Stimulated activated CD4-positive, alpha-beta T cell treated with anti-CD3 and anti-CD28 coated beads, TNF-alpha, amount 100 ng/mL, for 1 hour (primary cell): ENCODE data around the gene AGER.
"Not testable (repeated sequence)": the region's sequence is repeated elsewhere in the genome, so short reads cannot be mapped to it uniquely, and the experiment has no call there.

Experiments
- DNase-seq, 3 donors: peaks; one replicate each; pipeline ENCODE4 v3.0.0-alpha.2; 2020; ENCODE audit warnings: low read depth in 3 of 3, low spot score in 1 of 3

The AGER gene

GRCh38 chr6:32200711-32201475 lies 16.8 kb upstream of the AGER start:
- DNase-seq: no peak

GRCh38 chr6:32198866-32199265 lies 14.8 kb upstream of the AGER start:
- no peak for DNase-seq

- DNase-seq: no peak
Measured at GRCh38 chr6:32198345-32198696, 14.3 kb upstream of the AGER start.

- no peak for DNase-seq
Measured at GRCh38 chr6:32196682-32197616, 12.9 kb upstream of the AGER start.

GRCh38 chr6:32195902-32196681 lies 12.0 kb upstream of the AGER start:
- DNase-seq: no peak

GRCh38 chr6:32195652-32195901 lies 11.5 kb upstream of the AGER start:
- peak; percentile 99 to 100 (median 100) for DNase-seq

- DNase-seq: no peak
Measured at GRCh38 chr6:32194825-32195651, 11.0 kb upstream of the AGER start.

GRCh38 chr6:32194388-32194787 lies 10.3 kb upstream of the AGER start:
- DNase-seq: no peak

- not testable (repeated sequence) for DNase-seq
Measured at GRCh38 chr6:32193096-32193495, 9.0 kb upstream of the AGER start.

- no peak for DNase-seq
Measured at GRCh38 chr6:32192608-32193039, 8.6 kb upstream of the AGER start, which contains the start of gene GPSM3. Gene GPSM3, minus strand, starts transcription at chr6:32192643. Its CDS starts 130 bp downstream, at chr6:32192513.

- DNase-seq: no peak
Measured at GRCh38 chr6:32191696-32192607, 7.9 kb upstream of the AGER start.

- no peak for DNase-seq
Measured at GRCh38 chr6:32190911-32191677, 7.0 kb upstream of the AGER start.

- DNase-seq: peak; percentile 66 to 71 (median 71)
Measured at GRCh38 chr6:32190054-32190851, 6.2 kb upstream of the AGER start, which contains the start of gene PBX2. Gene PBX2, minus strand, starts transcription at chr6:32190202. Its CDS starts 287 bp downstream, at chr6:32189915.

GRCh38 chr6:32189742-32190053 lies 5.6 kb upstream of the AGER start:
- no peak for DNase-seq

GRCh38 chr6:32189069-32189741 lies 5.2 kb upstream of the AGER start:
- no peak for DNase-seq

- no peak for DNase-seq
Measured at GRCh38 chr6:32188381-32189068, 4.5 kb upstream of the AGER start.
